GM12878 (cell line): ENCODE measurements around the gene KLF6. TPM values are rescaled to one million over a fixed set of nuclear protein-coding genes. Genes with fewer than 3 reads are reported as not detected.

Experiments
- ATAC-seq: fragments of 200-7000 bp; cut with Tn5 transposase; 3 replicates; pipeline ENCODE4 v1.9.1; 2020; ENCODE audit warnings: mild to moderate bottlenecking, moderate library complexity
- BruUV-seq: library from RNA; stranded (reverse); fragments of 400-500 nt; replicated peaks from 2 replicates; lab custom pipeline; 2021; lab: Mats Ljungman, UMichigan
- CTCF ChIA-PET: fragments of 300-600 bp; sonication (Branson Sonifier 250); formaldehyde crosslinking; extraction: SDS; loops from one replicate; lab custom pipeline; 2021; ENCODE audit warnings: inconsistent platforms; lab: Yijun Ruan, JAX
- POLR2A ChIA-PET: fragments of 350-600 bp; formaldehyde crosslinking; extraction: SDS; loops from one replicate; lab custom pipeline; 2021; ENCODE audit warnings: inconsistent platforms; lab: Charles Lee
- RAD21 ChIA-PET: fragments of 300-600 bp; sonication (Branson Sonifier 250); formaldehyde crosslinking; loops from one replicate; lab custom pipeline; 2023; ENCODE audit warnings: antibody characterized with exemption; ENCODE audit not compliant: unreplicated experiment; lab: Charles Lee
- SMC1A ChIA-PET: fragments of 300-600 bp; sonication (Branson Sonifier 250); formaldehyde crosslinking; loops from one replicate; lab custom pipeline; 2023; ENCODE audit not compliant: unreplicated experiment, uncharacterized antibody; lab: Charles Lee
- DNase-seq: peaks from one replicate; pipeline ENCODE4 v3.0.0-alpha.2; 2011; ENCODE audit warnings: low read depth, low spot score
- FAIRE-seq: peaks from 3 replicates; lab custom pipeline; 2011; peaks lifted over from hg19 to GRCh38; lab: Jason Lieb, UNC
- H2AFZ ChIP-seq: 2 replicates; pipeline ENCODE4 v1.6.0; 2011; ENCODE audit warnings: low read depth, low read length, control low read depth; ENCODE audit not compliant: control insufficient read depth
- H3K27ac ChIP-seq: 2 replicates; pipeline ENCODE4 v1.5.1; 2011; ENCODE audit warnings: control low read depth; ENCODE audit not compliant: control insufficient read depth, insufficient read depth
- H3K27me3 ChIP-seq, 2 experiments: replicated peaks in 1 of 2; 2 replicates each; pipeline versions ENCODE4 v1.6.0 to v1.6.1; 2011; ENCODE audit warnings: low read length in 1 of 2; ENCODE audit not compliant: control insufficient read depth in 2 of 2, insufficient read depth in 2 of 2
- H3K36me3 ChIP-seq, 2 experiments: 2 replicates each; pipeline ENCODE4 v1.5.1; 2011; ENCODE audit warnings: low read length in 1 of 2; ENCODE audit not compliant: control insufficient read depth in 2 of 2, insufficient read depth in 2 of 2
- H3K4me1 ChIP-seq: 2 replicates; pipeline ENCODE4 v1.6.1; 2011; ENCODE audit warnings: mild to moderate bottlenecking, low read length, moderate library complexity, mixed read lengths; ENCODE audit not compliant: control insufficient read depth, insufficient read depth
- H3K4me2 ChIP-seq: 2 replicates; pipeline ENCODE4 v1.6.0; 2011; ENCODE audit warnings: control low read depth; ENCODE audit not compliant: control insufficient read depth, insufficient read depth
- H3K4me3 ChIP-seq: fragments of 200-600 bp; sonication (generic); 2 replicates; pipeline ENCODE4 v1.5.1; 2016
- H3K79me2 ChIP-seq: 2 replicates; pipeline ENCODE4 v1.6.0; 2011; ENCODE audit warnings: low read length; ENCODE audit not compliant: control insufficient read depth, insufficient read depth
- H3K9ac ChIP-seq: 2 replicates; pipeline ENCODE4 v1.8.0; 2011; ENCODE audit warnings: low read length, control low read depth, mixed read lengths; ENCODE audit not compliant: control insufficient read depth, insufficient read depth
- H3K9me3 ChIP-seq: replicated peaks from 3 replicates; pipeline ENCODE4 v1.5.1; 2011; ENCODE audit warnings: mild to moderate bottlenecking, low read length; ENCODE audit not compliant: control insufficient read depth, insufficient read depth
- H4K20me1 ChIP-seq: 2 replicates; pipeline ENCODE4 v1.6.0; 2011; ENCODE audit not compliant: control insufficient read depth, insufficient read depth
- BCL11A ChIP-seq: IDR thresholded peaks from 2 replicates; pipeline ENCODE4 v1.6.1; 2011; ENCODE audit warnings: low read depth, low read length
- CBFB ChIP-seq: IDR thresholded peaks from 2 replicates; pipeline ENCODE4 v1.6.1; 2016; ENCODE audit warnings: antibody characterized with exemption, low read depth
- CEBPB ChIP-seq, 2 experiments: fragments of 150-350 bp in 1 of 2; IDR thresholded peaks; 2 replicates each; pipeline ENCODE4 v1.6.1; 2012 to 2014; ENCODE audit warnings: low read depth in 2 of 2, low read length in 2 of 2, borderline replicate concordance in 1 of 2, inconsistent platforms in 1 of 2
- CEBPZ ChIP-seq: fragments of 150-350 bp; IDR thresholded peaks from 2 replicates; pipeline ENCODE4 v1.6.1; 2016; ENCODE audit warnings: low read depth, low read length
- ELK1 ChIP-seq: IDR thresholded peaks from 2 replicates; pipeline ENCODE4 v1.6.1; 2012; ENCODE audit warnings: low read depth, low read length, improper control_type of control experiment
- EP300 ChIP-seq, 2 experiments: fragments of 150-350 bp in 1 of 2; IDR thresholded peaks; 2 replicates each; pipeline ENCODE4 v1.6.1; 2011 to 2012; ENCODE audit warnings: low read depth in 2 of 2, low read length in 2 of 2, borderline replicate concordance in 1 of 2, improper control_type of control experiment in 1 of 2, inconsistent platforms in 1 of 2; ENCODE audit not compliant: control insufficient read depth in 1 of 2
- EZH2 ChIP-seq: IDR thresholded peaks from 2 replicates; pipeline ENCODE4 v1.6.1; 2012; ENCODE audit warnings: low read depth, mild to moderate bottlenecking, control low read depth, inconsistent platforms, low read length, borderline replicate concordance; ENCODE audit not compliant: control insufficient read depth
- IRF5 ChIP-seq: fragments of 450-650 bp; IDR thresholded peaks from 2 replicates; pipeline ENCODE4 v1.6.1; 2017; ENCODE audit warnings: borderline replicate concordance
- KAT2A ChIP-seq: conservative IDR thresholded peaks from 2 replicates; pipeline ENCODE4 v1.6.1; 2011; ENCODE audit warnings: low read depth, low read length; ENCODE audit not compliant: control insufficient read depth
- PRDM15 ChIP-seq: fragments of 450-650 bp; formaldehyde crosslinking; IDR thresholded peaks from 2 replicates; pipeline ENCODE4 v1.4.0; 2020; ENCODE audit warnings: mild to moderate bottlenecking, moderate library complexity
- RAD21 ChIP-seq: IDR thresholded peaks from 2 replicates; pipeline ENCODE4 v1.6.1; 2011; ENCODE audit warnings: mild to moderate bottlenecking, low read depth, low read length, moderate library complexity; ENCODE audit not compliant: insufficient read depth
- TAF1 ChIP-seq: IDR thresholded peaks from 2 replicates; pipeline ENCODE4 v1.6.1; 2011; ENCODE audit warnings: mild to moderate bottlenecking, low read depth, low read length, borderline replicate concordance
- TCF3 ChIP-seq: IDR thresholded peaks from 2 replicates; pipeline ENCODE4 v1.6.1; 2012; ENCODE audit warnings: low read depth, mild to moderate bottlenecking, low read length, borderline replicate concordance; ENCODE audit not compliant: insufficient read depth
- ZNF622 ChIP-seq: fragments of 450-650 bp; IDR thresholded peaks from 2 replicates; pipeline ENCODE4 v1.6.1; 2017; ENCODE audit warnings: mild to moderate bottlenecking, inconsistent platforms
- WGBS: methylation state at CpG from one replicate; pipeline ENCODE4 v1.1.6; 2016; ENCODE audit warnings: low lambda C conversion rate; ENCODE audit not compliant: insufficient replicate concordance, insufficient coverage; ENCODE audit errors: missing lambda C conversion rate; 5-methylcytosine and 5-hydroxymethylcytosine counted together
- in situ Hi-C: fragments of 300-500 bp; cut with MboI; formaldehyde crosslinking; loops from 9 replicates; pipeline ENCODE4 v1.14.3; 2018; ENCODE audit warnings: mixed read lengths
- intact Hi-C: fragments of 100-400 bp; cut with micrococcal nuclease; formaldehyde crosslinking; loops from one replicate; pipeline ENCODE4 v1.14.2; 2022; ENCODE audit not compliant: unreplicated experiment
- polyA plus RNA-seq, 11 experiments: library from polyadenylated mRNA; depleted of rRNA in 4 of 11; unstranded in 6 of 11; stranded (reverse) in 5 of 11; fragments of >200 nt; fragmentation: Nextera tagmentation in 4 of 11; fragmentation: Illumina TruSeq in 1 of 11; extraction: Ambion mirVana in 4 of 11; extraction: Trizol in 1 of 11; gene quantifications; 1 replicate in 1 of 11; 2 replicates in 10 of 11; pipeline versions ENCODE4 v1.2.1 to v1.2.3, GENCODE V29; 2011 to 2016; ENCODE audit warnings: inconsistent platforms in 2 of 11, missing spikeins in 2 of 11, low read depth in 1 of 11
- total RNA-seq, 4 experiments: library from RNA; depleted of rRNA in 3 of 4; stranded (reverse); fragments of >200 nt in 3 of 4; fragmentation: Illumina TruSeq in 1 of 4; extraction: Trizol in 1 of 4; gene quantifications; 2 replicates each; pipeline versions ENCODE4 v1.2.1 to v1.2.3, GENCODE V29; 2013 to 2021

Gene KLF6
- total and polyA plus RNA-seq, 10 of the 15 experiments (the other 5 are each of a cell fraction or from before 2014, with no cell fraction given): 7.4 to 54.1 (median 23.5) TPM

- no peak overlapping the region for H3K4me2 ChIP-seq
- TF ChIP-seq EZH2: no peak
- TF ChIP-seq IRF5: no peak
- TF ChIP-seq ZNF622: no peak
- TF ChIP-seq BCL11A: no peak
- TF ChIP-seq CEBPZ: no peak
- TF ChIP-seq RAD21: no peak
- TF ChIP-seq TCF3: no peak
- no peak for TF ChIP-seq ELK1
- TF ChIP-seq CBFB: no peak
- TF ChIP-seq KAT2A: no peak
- TF ChIP-seq TAF1: no peak
- no peak for TF ChIP-seq PRDM15
- no peak for TF ChIP-seq EP300 (IDR thresholded peaks at IDR 0.05; ENCODE audit: borderline replicate concordance in 1 of 2, control insufficient read depth in 1 of 2, low read depth in 2 of 2, low read length in 2 of 2)
- no peak for TF ChIP-seq CEBPB (IDR thresholded peaks at IDR 0.05; ENCODE audit: borderline replicate concordance in 1 of 2, low read depth in 2 of 2, low read length in 2 of 2)
- ChIA-PET SMC1A (interaction anchor here (1.0 to 1.6 kb wide), 3 partner anchors 9 to 32 kb away, joined by 3 to 5 read pairs (median 3); no protein-coding TSS in a partner anchor), POLR2A (no interaction called here), RAD21 (no interaction called here), CTCF (interaction anchor here (1.9 kb wide), 1 partner anchor 11 kb away, joined by 6 read pairs; no protein-coding TSS in a partner anchor)
- H2AFZ ChIP-seq: no peak overlapping the region
- H3K27me3 ChIP-seq: no peaks in the 10 kb centered on the region
- H4K20me1 ChIP-seq: no peaks in the 10 kb centered on the region
- no peak overlapping the region for H3K9ac ChIP-seq
- intact Hi-C loops (no loop called here), in situ Hi-C loops (no loop called here)
- WGBS: 59% methylated on average over 7 of the region's 7 CpGs
- no peak for ATAC-seq
- H3K36me3 ChIP-seq: no peaks in the 10 kb centered on the region
- H3K4me1 ChIP-seq: peaks cover 9% of the 10 kb centered on the region
- BruUV-seq: no TSS peak
- H3K9me3 ChIP-seq: no peaks in the 10 kb centered on the region
- no peak for DNase-seq
- H3K4me3 ChIP-seq: no peak overlapping the region
- no peak for FAIRE-seq
- H3K27ac ChIP-seq: no peak overlapping the region
- H3K79me2 ChIP-seq: no peaks in the 10 kb centered on the region
These were observed 38.4 kb downstream of the KLF6 start for GRCh38 chr10:3746634-3747033.
